GM23338 (cell line): ENCODE measurements around the gene EP300.

Experiments
- CREB1 ChIP-seq: fragments of 250-450 bp; sonication (Bioruptor Pico); IDR thresholded peaks from 2 replicates; pipeline ENCODE4 v1.5.0; 2020; ENCODE audit warnings: low read depth, mild to moderate bottlenecking, moderate library complexity
- EZH2 ChIP-seq: fragments of 200-600 bp; sonication (generic); IDR thresholded peaks from one replicate; pipeline ENCODE4 v1.8.0; 2017; ENCODE audit warnings: antibody characterized with exemption, mild to moderate bottlenecking, low read depth; ENCODE audit not compliant: unreplicated experiment
- EZH2phosphoT487 ChIP-seq: fragments of 200-600 bp; sonication (generic); IDR thresholded peaks from one replicate; pipeline ENCODE4 v1.8.1; 2018; ENCODE audit warnings: antibody characterized with exemption; ENCODE audit not compliant: unreplicated experiment
- JUNB ChIP-seq: IDR thresholded peaks from one replicate; pipeline ENCODE4 v1.6.1; 2016; ENCODE audit warnings: antibody characterized with exemption; ENCODE audit not compliant: unreplicated experiment
- NANOG ChIP-seq: IDR thresholded peaks from 2 replicates; pipeline ENCODE4 v1.6.1; 2016; ENCODE audit warnings: antibody characterized with exemption, borderline replicate concordance
- POLR2AphosphoS5 ChIP-seq: IDR thresholded peaks from 2 replicates; pipeline ENCODE4 v1.6.1; 2016; ENCODE audit warnings: antibody characterized with exemption, low read depth
- REST ChIP-seq: IDR thresholded peaks from one replicate; pipeline ENCODE4 v1.6.1; 2018; ENCODE audit warnings: antibody characterized with exemption; ENCODE audit not compliant: unreplicated experiment
- ZNF114 ChIP-seq: fragments of 250-450 bp; sonication (Bioruptor Pico); IDR thresholded peaks from 2 replicates; pipeline ENCODE4 v1.5.0; 2020; ENCODE audit warnings: mild to moderate bottlenecking, moderate library complexity
- ZNF331 ChIP-seq: fragments of 250-450 bp; sonication (Bioruptor Pico); IDR thresholded peaks from 2 replicates; pipeline ENCODE4 v1.5.0; 2020; ENCODE audit warnings: low read depth, mild to moderate bottlenecking, moderate library complexity
- TF ChIP-seq, protein P1 (sequence below), 2 experiments: fragments of 200-600 bp in 1 of 2; sonication (generic) in 1 of 2; conservative IDR thresholded peaks; 2 replicates each; pipeline versions ENCODE4 v1.5.1 to v1.6.1; 2016 to 2017; ENCODE audit warnings: antibody characterized with exemption in 2 of 2, low read depth in 2 of 2, mild to moderate bottlenecking in 2 of 2, moderate library complexity in 1 of 2
- TF ChIP-seq, protein P2 (sequence below): fragments of 250-450 bp; sonication (Bioruptor Pico); IDR thresholded peaks from 2 replicates; pipeline ENCODE4 v1.5.0; 2020; ENCODE audit warnings: mild to moderate bottlenecking, moderate library complexity

DNA sequence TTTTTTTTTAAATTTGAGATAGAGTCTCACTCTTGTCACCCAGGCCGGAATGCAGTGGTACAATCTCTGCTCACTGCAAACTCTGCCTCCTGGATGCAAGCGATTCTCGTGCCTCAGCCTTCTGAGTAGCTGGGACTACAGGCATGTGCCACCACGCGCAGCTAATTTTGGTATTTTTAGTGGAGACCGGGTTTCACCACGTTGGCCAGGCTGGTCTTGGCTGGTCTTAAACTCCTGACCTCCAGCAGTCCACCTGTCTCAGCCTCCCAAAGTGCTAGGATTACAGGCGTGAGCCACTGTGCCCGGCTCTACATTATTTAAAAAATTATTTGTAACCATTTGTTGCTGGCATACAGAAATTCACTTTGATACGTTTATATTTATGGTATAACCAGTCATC lies 18.6 kb downstream of the EP300 start:
- TF ChIP-seq, protein P1, sequence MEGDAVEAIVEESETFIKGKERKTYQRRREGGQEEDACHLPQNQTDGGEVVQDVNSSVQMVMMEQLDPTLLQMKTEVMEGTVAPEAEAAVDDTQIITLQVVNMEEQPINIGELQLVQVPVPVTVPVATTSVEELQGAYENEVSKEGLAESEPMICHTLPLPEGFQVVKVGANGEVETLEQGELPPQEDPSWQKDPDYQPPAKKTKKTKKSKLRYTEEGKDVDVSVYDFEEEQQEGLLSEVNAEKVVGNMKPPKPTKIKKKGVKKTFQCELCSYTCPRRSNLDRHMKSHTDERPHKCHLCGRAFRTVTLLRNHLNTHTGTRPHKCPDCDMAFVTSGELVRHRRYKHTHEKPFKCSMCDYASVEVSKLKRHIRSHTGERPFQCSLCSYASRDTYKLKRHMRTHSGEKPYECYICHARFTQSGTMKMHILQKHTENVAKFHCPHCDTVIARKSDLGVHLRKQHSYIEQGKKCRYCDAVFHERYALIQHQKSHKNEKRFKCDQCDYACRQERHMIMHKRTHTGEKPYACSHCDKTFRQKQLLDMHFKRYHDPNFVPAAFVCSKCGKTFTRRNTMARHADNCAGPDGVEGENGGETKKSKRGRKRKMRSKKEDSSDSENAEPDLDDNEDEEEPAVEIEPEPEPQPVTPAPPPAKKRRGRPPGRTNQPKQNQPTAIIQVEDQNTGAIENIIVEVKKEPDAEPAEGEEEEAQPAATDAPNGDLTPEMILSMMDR (conservative IDR thresholded peaks at IDR 0.05; ENCODE audit: low read depth in 2 of 2): no peak
- TF ChIP-seq ZNF331: no peak
- no peak for TF ChIP-seq POLR2AphosphoS5
- TF ChIP-seq CREB1 (CRISPR knock-in tag): no peak
- no peak for TF ChIP-seq REST
- no peak for TF ChIP-seq ZNF114 (CRISPR knock-in tag)
- TF ChIP-seq EZH2phosphoT487: no peak
- no peak for TF ChIP-seq EZH2
- TF ChIP-seq JUNB: no peak
- no peak for TF ChIP-seq NANOG
- TF ChIP-seq, protein P2, sequence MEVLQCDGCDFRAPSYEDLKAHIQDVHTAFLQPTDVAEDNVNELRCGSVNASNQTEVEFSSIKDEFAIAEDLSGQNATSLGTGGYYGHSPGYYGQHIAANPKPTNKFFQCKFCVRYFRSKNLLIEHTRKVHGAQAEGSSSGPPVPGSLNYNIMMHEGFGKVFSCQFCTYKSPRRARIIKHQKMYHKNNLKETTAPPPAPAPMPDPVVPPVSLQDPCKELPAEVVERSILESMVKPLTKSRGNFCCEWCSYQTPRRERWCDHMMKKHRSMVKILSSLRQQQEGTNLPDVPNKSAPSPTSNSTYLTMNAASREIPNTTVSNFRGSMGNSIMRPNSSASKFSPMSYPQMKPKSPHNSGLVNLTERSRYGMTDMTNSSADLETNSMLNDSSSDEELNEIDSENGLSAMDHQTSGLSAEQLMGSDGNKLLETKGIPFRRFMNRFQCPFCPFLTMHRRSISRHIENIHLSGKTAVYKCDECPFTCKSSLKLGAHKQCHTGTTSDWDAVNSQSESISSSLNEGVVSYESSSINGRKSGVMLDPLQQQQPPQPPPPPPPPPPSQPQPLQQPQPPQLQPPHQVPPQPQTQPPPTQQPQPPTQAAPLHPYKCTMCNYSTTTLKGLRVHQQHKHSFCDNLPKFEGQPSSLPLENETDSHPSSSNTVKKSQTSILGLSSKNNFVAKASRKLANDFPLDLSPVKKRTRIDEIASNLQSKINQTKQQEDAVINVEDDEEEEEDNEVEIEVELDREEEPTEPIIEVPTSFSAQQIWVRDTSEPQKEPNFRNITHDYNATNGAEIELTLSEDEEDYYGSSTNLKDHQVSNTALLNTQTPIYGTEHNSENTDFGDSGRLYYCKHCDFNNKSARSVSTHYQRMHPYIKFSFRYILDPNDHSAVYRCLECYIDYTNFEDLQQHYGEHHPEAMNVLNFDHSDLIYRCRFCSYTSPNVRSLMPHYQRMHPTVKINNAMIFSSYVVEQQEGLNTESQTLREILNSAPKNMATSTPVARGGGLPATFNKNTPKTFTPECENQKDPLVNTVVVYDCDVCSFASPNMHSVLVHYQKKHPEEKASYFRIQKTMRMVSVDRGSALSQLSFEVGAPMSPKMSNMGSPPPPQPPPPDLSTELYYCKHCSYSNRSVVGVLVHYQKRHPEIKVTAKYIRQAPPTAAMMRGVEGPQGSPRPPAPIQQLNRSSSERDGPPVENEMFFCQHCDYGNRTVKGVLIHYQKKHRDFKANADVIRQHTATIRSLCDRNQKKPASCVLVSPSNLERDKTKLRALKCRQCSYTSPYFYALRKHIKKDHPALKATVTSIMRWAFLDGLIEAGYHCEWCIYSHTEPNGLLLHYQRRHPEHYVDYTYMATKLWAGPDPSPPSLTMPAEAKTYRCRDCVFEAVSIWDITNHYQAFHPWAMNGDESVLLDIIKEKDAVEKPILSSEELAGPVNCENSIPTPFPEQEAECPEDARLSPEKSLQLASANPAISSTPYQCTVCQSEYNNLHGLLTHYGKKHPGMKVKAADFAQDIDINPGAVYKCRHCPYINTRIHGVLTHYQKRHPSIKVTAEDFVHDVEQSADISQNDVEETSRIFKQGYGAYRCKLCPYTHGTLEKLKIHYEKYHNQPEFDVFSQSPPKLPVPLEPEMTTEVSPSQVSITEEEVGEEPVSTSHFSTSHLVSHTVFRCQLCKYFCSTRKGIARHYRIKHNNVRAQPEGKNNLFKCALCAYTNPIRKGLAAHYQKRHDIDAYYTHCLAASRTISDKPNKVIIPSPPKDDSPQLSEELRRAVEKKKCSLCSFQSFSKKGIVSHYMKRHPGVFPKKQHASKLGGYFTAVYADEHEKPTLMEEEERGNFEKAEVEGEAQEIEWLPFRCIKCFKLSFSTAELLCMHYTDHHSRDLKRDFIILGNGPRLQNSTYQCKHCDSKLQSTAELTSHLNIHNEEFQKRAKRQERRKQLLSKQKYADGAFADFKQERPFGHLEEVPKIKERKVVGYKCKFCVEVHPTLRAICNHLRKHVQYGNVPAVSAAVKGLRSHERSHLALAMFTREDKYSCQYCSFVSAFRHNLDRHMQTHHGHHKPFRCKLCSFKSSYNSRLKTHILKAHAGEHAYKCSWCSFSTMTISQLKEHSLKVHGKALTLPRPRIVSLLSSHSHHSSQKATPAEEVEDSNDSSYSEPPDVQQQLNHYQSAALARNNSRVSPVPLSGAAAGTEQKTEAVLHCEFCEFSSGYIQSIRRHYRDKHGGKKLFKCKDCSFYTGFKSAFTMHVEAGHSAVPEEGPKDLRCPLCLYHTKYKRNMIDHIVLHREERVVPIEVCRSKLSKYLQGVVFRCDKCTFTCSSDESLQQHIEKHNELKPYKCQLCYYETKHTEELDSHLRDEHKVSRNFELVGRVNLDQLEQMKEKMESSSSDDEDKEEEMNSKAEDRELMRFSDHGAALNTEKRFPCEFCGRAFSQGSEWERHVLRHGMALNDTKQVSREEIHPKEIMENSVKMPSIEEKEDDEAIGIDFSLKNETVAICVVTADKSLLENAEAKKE (CRISPR knock-in tag): no peak
